GM23248 (cell line): Measurements from ENCODE around the gene CLSTN2. TPM values are rescaled to one million over a fixed set of nuclear protein-coding genes. Genes with fewer than 3 reads are reported as not detected.

Source experiments
- DNase-seq: peaks from one replicate; pipeline ENCODE4 v3.0.0-alpha.2; 2015
- H2AFZ ChIP-seq: fragments of 200-600 bp; sonication (generic); 2 replicates; pipeline ENCODE4 v1.6.1; 2016; ENCODE audit warnings: antibody characterized with exemption
- H3F3A ChIP-seq: fragments of 200-600 bp; sonication (generic); 2 replicates; pipeline ENCODE4 v1.6.1; 2016; ENCODE audit warnings: mild to moderate bottlenecking, antibody characterized with exemption, mixed run types; ENCODE audit not compliant: insufficient read depth
- H3K27ac ChIP-seq: fragments of 200-600 bp; sonication (generic); 2 replicates; pipeline ENCODE4 v1.5.1; 2016; ENCODE audit warnings: mild to moderate bottlenecking
- H3K27me3 ChIP-seq: fragments of 200-600 bp; sonication (generic); replicated peaks from 2 replicates; pipeline ENCODE4 v1.6.1; 2016; ENCODE audit warnings: mild to moderate bottlenecking; ENCODE audit not compliant: insufficient read depth
- H3K36me3 ChIP-seq: fragments of 200-600 bp; sonication (generic); 2 replicates; pipeline ENCODE4 v1.6.1; 2016; ENCODE audit warnings: low read depth, mild to moderate bottlenecking
- H3K4me1 ChIP-seq: fragments of 200-600 bp; sonication (generic); 2 replicates; pipeline ENCODE4 v1.6.1; 2016; ENCODE audit warnings: mild to moderate bottlenecking; ENCODE audit not compliant: insufficient read depth
- H3K4me2 ChIP-seq: fragments of 200-600 bp; sonication (generic); one replicate; pipeline ENCODE4 v1.6.1; 2016; ENCODE audit warnings: mild to moderate bottlenecking; ENCODE audit not compliant: unreplicated experiment
- H3K4me3 ChIP-seq: fragments of 200-600 bp; sonication (generic); 2 replicates; pipeline ENCODE4 v1.5.1; 2016; ENCODE audit warnings: mild to moderate bottlenecking
- H3K79me2 ChIP-seq: fragments of 200-600 bp; sonication (generic); 2 replicates; pipeline ENCODE4 v1.6.1; 2016; ENCODE audit warnings: mild to moderate bottlenecking; ENCODE audit not compliant: insufficient read depth
- H3K9ac ChIP-seq: fragments of 200-600 bp; sonication (generic); 2 replicates; pipeline ENCODE4 v1.6.1; 2016; ENCODE audit warnings: mild to moderate bottlenecking
- H3K9me2 ChIP-seq: fragments of 200-600 bp; sonication (generic); 2 replicates; pipeline ENCODE4 v1.6.1; 2016; ENCODE audit warnings: mixed run types, mild to moderate bottlenecking, moderate library complexity; ENCODE audit not compliant: insufficient read depth
- H3K9me3 ChIP-seq: fragments of 200-600 bp; sonication (generic); one replicate; pipeline ENCODE4 v1.6.1; 2017; ENCODE audit warnings: low read depth
- H4K20me1 ChIP-seq: fragments of 200-600 bp; sonication (generic); 2 replicates; pipeline ENCODE4 v1.6.0; 2016; ENCODE audit not compliant: insufficient read depth
- EZH2 ChIP-seq: fragments of 200-600 bp; sonication (generic); IDR thresholded peaks from 2 replicates; pipeline ENCODE4 v1.6.1; 2018; ENCODE audit warnings: antibody characterized with exemption, mild to moderate bottlenecking; ENCODE audit not compliant: insufficient read depth, poor library complexity, severe bottlenecking
- EZH2phosphoT487 ChIP-seq: fragments of 200-600 bp; sonication (generic); IDR thresholded peaks from 2 replicates; pipeline ENCODE4 v1.6.1; 2018; ENCODE audit warnings: antibody characterized with exemption, moderate library complexity, mild to moderate bottlenecking, low read depth; ENCODE audit not compliant: insufficient read depth
- WGBS, 2 experiments: methylation state at CpG; one replicate each; pipeline ENCODE4 v1.1.6; 2015 to 2017; ENCODE audit warnings: low lambda C conversion rate in 2 of 2, low coverage in 1 of 2; ENCODE audit errors: missing lambda C conversion rate in 2 of 2; 5-methylcytosine and 5-hydroxymethylcytosine counted together
- in situ Hi-C: fragments of 300-500 bp; cut with MboI; formaldehyde crosslinking; loops from 2 replicates; pipeline ENCODE4 v1.15.0; 2020
- polyA plus RNA-seq: library from polyadenylated mRNA; unstranded; fragments of >200 nt; fragmentation: Nextera tagmentation; extraction: Ambion mirVana; gene quantifications from 2 replicates; pipeline ENCODE4 v1.2.1, GENCODE V29; 2016
- total RNA-seq: library from RNA; depleted of rRNA; stranded (reverse); fragments of >200 nt; shearing (Covaris generic); gene quantifications from 2 replicates; pipeline ENCODE4 v1.2.3, GENCODE V29; 2014

The CLSTN2 gene
- total and polyA plus RNA-seq, 2 experiments from 2014 or later, result not detected

GRCh38 chr3:140363801-140364200, 428.8 kb downstream of the CLSTN2 start:
- H2AFZ ChIP-seq, result no peak overlapping the region
- H3F3A ChIP-seq, result no peaks in the 10 kb centered on the region
- H3K27me3 ChIP-seq, result 0 out of 2 replicates have a peak, but pooled peaks cover 5% of the 10 kb centered on the region
- DNase-seq, result peak; percentile 2
- H3K4me1 ChIP-seq, result no peaks in the 10 kb centered on the region
- no peaks in the 10 kb centered on the region for H3K9me2 ChIP-seq
- H3K36me3 ChIP-seq, result no peaks in the 10 kb centered on the region
- no peak for TF ChIP-seq EZH2phosphoT487
- TF ChIP-seq EZH2, result no peak
- no peak overlapping the region for H3K4me2 ChIP-seq
- H3K9ac ChIP-seq, result no peak overlapping the region
- no peaks in the 10 kb centered on the region for H4K20me1 ChIP-seq
- H3K9me3 ChIP-seq, result no peaks in the 10 kb centered on the region
- no peak overlapping the region for H3K27ac ChIP-seq
- in situ Hi-C loops, result no loop called here
- H3K79me2 ChIP-seq, result no peaks in the 10 kb centered on the region
- no peak overlapping the region for H3K4me3 ChIP-seq
- 63 to 66% methylated on average over 6 of the region's 6 CpGs for WGBS, 2 experiments

DNA sequence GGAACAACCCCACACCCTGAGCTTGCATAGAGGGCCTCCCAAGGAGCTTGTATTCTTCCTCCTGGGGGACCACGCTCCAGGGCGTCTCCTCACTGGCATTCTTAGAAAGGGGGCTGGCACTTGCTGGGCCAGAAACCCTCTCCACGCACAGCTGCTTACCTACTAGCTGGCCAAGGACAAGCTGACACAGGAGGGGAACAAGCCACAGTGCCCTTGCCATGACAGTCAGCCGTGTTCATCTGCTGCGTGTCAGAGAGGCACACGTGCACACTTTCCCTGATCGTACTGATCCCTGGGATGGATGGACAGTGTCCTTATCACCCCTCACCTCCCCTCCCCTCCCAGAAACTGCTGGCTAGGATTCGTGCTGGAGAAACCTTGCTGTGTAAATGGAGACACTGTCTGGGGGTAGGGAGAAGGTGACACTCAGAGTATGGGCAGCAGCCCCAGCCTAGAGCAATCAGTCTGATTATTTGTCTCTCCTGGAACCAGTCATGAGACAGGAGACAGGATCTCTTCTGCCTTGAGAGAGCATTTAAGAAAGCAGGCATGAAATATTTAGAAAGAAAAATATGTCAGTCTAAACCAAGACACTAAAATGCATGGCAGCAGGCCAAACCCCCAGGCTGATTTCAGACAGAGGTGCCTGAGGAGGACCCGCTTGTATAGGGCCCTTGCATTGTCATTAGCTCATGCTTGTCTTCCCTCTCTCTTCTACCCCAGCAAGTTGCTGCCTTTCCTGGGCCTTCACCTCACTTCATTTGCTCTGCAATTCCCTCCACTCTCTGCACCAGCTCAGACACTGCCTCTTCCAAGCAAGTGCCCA, 431.1 kb downstream of the CLSTN2 start:
- Histone ChIP-seq H3K27me3 (0 out of 2 replicates have a peak, but pooled peaks cover 5% of the 10 kb centered on the region), H3K4me3 (no peak overlapping the region), H3K36me3 (no peaks in the 10 kb centered on the region), H3K79me2 (no peaks in the 10 kb centered on the region), H4K20me1 (no peaks in the 10 kb centered on the region), H3K9me2 (no peaks in the 10 kb centered on the region), H3K4me2 (no peak overlapping the region), H2AFZ (no peak overlapping the region), H3F3A (no peaks in the 10 kb centered on the region), H3K4me1 (no peaks in the 10 kb centered on the region), H3K9ac (no peak overlapping the region), H3K9me3 (no peaks in the 10 kb centered on the region), H3K27ac (no peak overlapping the region)
- TF ChIP-seq EZH2, result no peak
- TF ChIP-seq EZH2phosphoT487, result no peak
- in situ Hi-C loops, result no loop called here
- DNase-seq, result no peak
- 51 to 62% methylated on average over 9 of the region's 9 CpGs for WGBS, 2 experiments

GRCh38 chr3:140368223-140368811, 433.3 kb downstream of the CLSTN2 start:
- no peak overlapping the region for H3K4me3 ChIP-seq
- no peaks in the 10 kb centered on the region for H3K79me2 ChIP-seq
- H2AFZ ChIP-seq, result no peak overlapping the region
- 20 to 32% methylated on average over 5 of the region's 5 CpGs for WGBS, 2 experiments
- no peaks in the 10 kb centered on the region for H3K9me3 ChIP-seq
- H3K9ac ChIP-seq, result no peak overlapping the region
- no peak overlapping the region for H3K4me2 ChIP-seq
- no peaks in the 10 kb centered on the region for H3K9me2 ChIP-seq
- H3K27me3 ChIP-seq, result no peaks in the 10 kb centered on the region
- no peaks in the 10 kb centered on the region for H3K36me3 ChIP-seq
- H3K27ac ChIP-seq, result no peak overlapping the region
- TF ChIP-seq EZH2 (no peak), EZH2phosphoT487 (no peak)
- no peak for DNase-seq
- H3F3A ChIP-seq, result no peaks in the 10 kb centered on the region
- in situ Hi-C loops, result no loop called here
- H4K20me1 ChIP-seq, result no peaks in the 10 kb centered on the region
- no peaks in the 10 kb centered on the region for H3K4me1 ChIP-seq

GRCh38 chr3:140370686-140371085, 435.7 kb downstream of the CLSTN2 start:
- Histone ChIP-seq H3K27ac (no peak overlapping the region), H3K79me2 (no peaks in the 10 kb centered on the region), H3K9ac (no peak overlapping the region), H3K9me2 (no peaks in the 10 kb centered on the region), H3K4me1 (no peaks in the 10 kb centered on the region), H3K4me3 (no peak overlapping the region), H3K9me3 (no peaks in the 10 kb centered on the region), H4K20me1 (no peaks in the 10 kb centered on the region), H2AFZ (no peak overlapping the region), H3K4me2 (no peak overlapping the region), H3K36me3 (no peaks in the 10 kb centered on the region), H3K27me3 (no peaks in the 10 kb centered on the region), H3F3A (no peaks in the 10 kb centered on the region)
- TF ChIP-seq EZH2 (no peak), EZH2phosphoT487 (no peak)
- 6 to 8% methylated on average over 2 of the region's 2 CpGs for WGBS, 2 experiments
- in situ Hi-C loops, result no loop called here
- DNase-seq, result no peak
